K562 (cell line): ENCODE results near the gene VPS37B. TPM values are rescaled to one million over a fixed set of nuclear protein-coding genes. Genes with fewer than 3 reads are reported as not detected.

ENCODE experiments used
- ATAC-seq: fragments of 200-7000 bp; cut with Tn5 transposase; 3 replicates; pipeline ENCODE4 v1.9.1; 2020; ENCODE audit warnings: moderate library complexity
- BruUV-seq: library from RNA; stranded (reverse); fragments of 400-500 nt; replicated peaks from 2 replicates; lab custom pipeline; 2021; lab: Mats Ljungman, UMichigan
- CTCF ChIA-PET: fragments of 300-600 bp; formaldehyde crosslinking; extraction: SDS; loops from one replicate; lab custom pipeline; 2021; ENCODE audit warnings: low intra/inter-chr PET ratio; lab: Yijun Ruan, JAX
- POLR2A ChIA-PET: fragments of 300-600, 350-650 bp; sonication (Branson Sonifier 250); formaldehyde crosslinking; extraction: SDS; loops from one replicate; lab custom pipeline; 2021; ENCODE audit warnings: antibody characterized with exemption, inconsistent platforms; lab: Yijun Ruan, JAX
- DNase-seq, 4 experiments: peaks; one replicate each; pipeline versions ENCODE4 v3.0.0 to v3.0.0-alpha.2; 2011 to 2018; ENCODE audit warnings: low spot score in 3 of 4, mixed read lengths in 3 of 4; ENCODE audit errors: extremely low read depth in 1 of 4
- FAIRE-seq: peaks from 2 replicates; lab custom pipeline; 2011; peaks lifted over from hg19 to GRCh38; lab: Jason Lieb, UNC
- H2AFZ ChIP-seq: 2 replicates; pipeline ENCODE4 v1.6.0; 2011; ENCODE audit warnings: low read depth, low read length, control low read depth, inconsistent platforms
- H3K27ac ChIP-seq: fragments of 200-600 bp; 3 replicates; pipeline ENCODE4 v1.8.0; 2011; ENCODE audit warnings: low read depth, mild to moderate bottlenecking, control low read depth, inconsistent platforms, low read length, moderate library complexity, mixed read lengths; ENCODE audit errors: extremely low read depth
- H3K27me3 ChIP-seq, 2 experiments: fragments of 300-600 bp in 1 of 2; 2 replicates in 1 of 2; 3 replicates in 1 of 2; pipeline versions ENCODE4 v1.6.0 to v1.8.0; 2011; ENCODE audit warnings: inconsistent platforms in 2 of 2, low read length in 2 of 2, mild to moderate bottlenecking in 1 of 2, mixed read lengths in 1 of 2, moderate library complexity in 1 of 2; ENCODE audit not compliant: control insufficient read depth in 2 of 2, insufficient read depth in 2 of 2
- H3K36me3 ChIP-seq: fragments of 300-600 bp; 3 replicates; pipeline ENCODE4 v1.8.0; 2011; ENCODE audit warnings: mild to moderate bottlenecking, low read length, inconsistent platforms; ENCODE audit not compliant: control insufficient read depth, insufficient read depth
- H3K4me1 ChIP-seq, 2 experiments: fragments of 200-600 bp in 1 of 2; replicated peaks in 1 of 2; 2 replicates in 1 of 2; 3 replicates in 1 of 2; pipeline versions ENCODE4 v1.5.1 to v1.8.0; 2011; ENCODE audit warnings: inconsistent platforms in 2 of 2, low read length in 2 of 2, mild to moderate bottlenecking in 1 of 2, mixed read lengths in 1 of 2, moderate library complexity in 1 of 2; ENCODE audit not compliant: control insufficient read depth in 2 of 2, insufficient read depth in 2 of 2
- H3K4me2 ChIP-seq: 2 replicates; pipeline ENCODE4 v1.6.1; 2011; ENCODE audit warnings: low read length, control low read depth, inconsistent platforms, mixed read lengths; ENCODE audit not compliant: insufficient read depth
- H3K4me3 ChIP-seq: fragments of 200-600 bp; sonication (generic), shearing (Covaris generic); 2 replicates; pipeline ENCODE4 v1.5.1; 2016; ENCODE audit warnings: control low read depth, inconsistent platforms
- H3K79me2 ChIP-seq: fragments of 200-600 bp; 3 replicates; pipeline ENCODE4 v1.8.0; 2011; ENCODE audit warnings: low read length, inconsistent platforms; ENCODE audit not compliant: control insufficient read depth, insufficient read depth
- H3K9ac ChIP-seq, 2 experiments: 2 replicates each; pipeline versions ENCODE4 v1.6.0 to v1.6.1; 2011; ENCODE audit warnings: low read depth in 2 of 2, low read length in 2 of 2, control low read depth in 1 of 2, inconsistent platforms in 1 of 2, mild to moderate bottlenecking in 1 of 2, mixed read lengths in 1 of 2; ENCODE audit not compliant: insufficient read depth in 1 of 2
- H3K9me1 ChIP-seq: one replicate; pipeline ENCODE4 v1.6.0; 2011; ENCODE audit warnings: inconsistent platforms, mild to moderate bottlenecking, low read length, moderate library complexity; ENCODE audit not compliant: control insufficient read depth, insufficient read depth
- H3K9me3 ChIP-seq: replicated peaks from 2 replicates; pipeline ENCODE4 v1.5.1; 2011; ENCODE audit warnings: low read depth, low read length, inconsistent platforms; ENCODE audit not compliant: control insufficient read depth, insufficient read depth
- H4K20me1 ChIP-seq: replicated peaks from 2 replicates; pipeline ENCODE4 v1.6.1; 2011; ENCODE audit warnings: low read length, inconsistent platforms, mixed read lengths; ENCODE audit not compliant: control insufficient read depth, insufficient read depth
- ATF1 ChIP-seq, 2 experiments: fragments of 450-650 bp in 1 of 2; IDR thresholded peaks; 2 replicates each; pipeline ENCODE4 v1.6.1; 2016; ENCODE audit warnings: missing compliant biosample characterization in 1 of 2, missing genetic modification characterization in 1 of 2
- CREB3L1 ChIP-seq: fragments of 450-650 bp; IDR thresholded peaks from 2 replicates; pipeline ENCODE4 v1.6.1; 2014; ENCODE audit warnings: low read depth, mild to moderate bottlenecking, moderate library complexity, borderline replicate concordance
- KLF6 ChIP-seq: fragments of 250-450 bp; sonication (Bioruptor Pico); IDR thresholded peaks from 2 replicates; pipeline ENCODE4 v1.4.0; 2020; ENCODE audit warnings: mild to moderate bottlenecking, moderate library complexity, borderline replicate concordance
- NFE2L1 ChIP-seq: fragments of 450-650 bp; IDR thresholded peaks from 2 replicates; pipeline ENCODE4 v1.6.1; 2016; ENCODE audit warnings: missing genetic modification characterization, low read depth, mild to moderate bottlenecking, missing compliant biosample characterization, moderate library complexity, borderline replicate concordance
- POLR2G ChIP-seq: fragments of 200-400 bp; formaldehyde crosslinking; IDR thresholded peaks from 2 replicates; pipeline ENCODE4 v1.6.1; 2017; ENCODE audit warnings: low read depth, mild to moderate bottlenecking, antibody characterized with exemption, low read length, moderate library complexity
- SMAD1 ChIP-seq: fragments of 150-350 bp; IDR thresholded peaks from 2 replicates; pipeline ENCODE4 v1.6.1; 2014; ENCODE audit warnings: low read length, low read depth; ENCODE audit not compliant: partially characterized antibody
- SPI1 ChIP-seq: IDR thresholded peaks from 2 replicates; pipeline ENCODE4 v1.6.1; 2011; ENCODE audit warnings: low read depth, low read length, control low read depth, borderline replicate concordance
- TEAD4 ChIP-seq, 2 experiments: sonication (generic) in 1 of 2; formaldehyde crosslinking in 1 of 2; IDR thresholded peaks; 2 replicates each; pipeline versions ENCODE4 v1.6.1 to v1.8.0; 2012 to 2022; ENCODE audit warnings: borderline replicate concordance in 1 of 2, inconsistent platforms in 1 of 2, low read length in 1 of 2, mild to moderate bottlenecking in 1 of 2, missing genetic modification reagents in 1 of 2
- U2AF1 ChIP-seq: fragments of 200-400 bp; formaldehyde crosslinking; optimal IDR thresholded peaks from 2 replicates; pipeline ENCODE3; 2017; ENCODE audit warnings: mild to moderate bottlenecking, low read depth, low read length, moderate library complexity
- ZFPM2 ChIP-seq: fragments of 250-450 bp; sonication (Bioruptor Pico); IDR thresholded peaks from 2 replicates; pipeline ENCODE4 v1.5.1; 2022; ENCODE audit warnings: mild to moderate bottlenecking
- ZNF316 ChIP-seq: fragments of 450-650 bp; IDR thresholded peaks from 2 replicates; pipeline ENCODE4 v1.6.1; 2016
- ZNF764 ChIP-seq: fragments of 250-450 bp; sonication (Bioruptor Pico); IDR thresholded peaks from 2 replicates; pipeline ENCODE4 v1.4.0; 2020; ENCODE audit warnings: low read depth, mild to moderate bottlenecking, moderate library complexity
- ZNF785 ChIP-seq: fragments of 250-450 bp; sonication (Bioruptor Pico); IDR thresholded peaks from 2 replicates; pipeline ENCODE4 v1.4.0; 2020; ENCODE audit warnings: mild to moderate bottlenecking
- WGBS: fragments of 100-300 bp; shearing (Covaris generic); methylation state at CpG from one replicate; pipeline ENCODE4 v1.1.6; 2016; ENCODE audit warnings: low coverage, mixed read lengths; ENCODE audit not compliant: insufficient coverage; ENCODE audit errors: missing lambda C conversion rate; 5-methylcytosine and 5-hydroxymethylcytosine counted together
- in situ Hi-C: fragments of 300-500 bp; cut with MboI; formaldehyde crosslinking; loops from 4 replicates; pipeline ENCODE4 v1.15.0; 2018; ENCODE audit warnings: inconsistent platforms, mixed read lengths
- intact Hi-C: fragments of 100-400 bp; cut with micrococcal nuclease; formaldehyde crosslinking; loops from 2 replicates; pipeline ENCODE4 v1.14.2; 2022
- polyA plus RNA-seq, 8 experiments: library from polyadenylated mRNA; depleted of rRNA in 4 of 8; stranded (reverse) in 5 of 8; unstranded in 3 of 8; fragments of >200 nt; fragmentation: Nextera tagmentation in 2 of 8; fragmentation: Illumina TruSeq in 1 of 8; extraction: Ambion mirVana in 2 of 8; extraction: Trizol in 1 of 8; gene quantifications; 2 replicates each; pipeline versions ENCODE4 v1.2.1 to v1.2.3, GENCODE V29; 2011 to 2014; ENCODE audit warnings: inconsistent platforms in 1 of 8, missing spikeins in 1 of 8
- total RNA-seq, 7 experiments: library from RNA; depleted of rRNA in 6 of 7; stranded (reverse); fragments of >200 nt in 6 of 7; fragmentation: Illumina TruSeq in 2 of 7; extraction: Trizol in 2 of 7; gene quantifications; 2 replicates each; pipeline versions ENCODE4 v1.2.1 to v1.2.3, GENCODE V29; 2011 to 2021; ENCODE audit warnings: low replicate concordance in 1 of 7

The VPS37B gene
- total and polyA plus RNA-seq, 9 of the 15 experiments (the other 6 are each of a cell fraction or from before 2014, with no cell fraction given), result 0.28 to 37.4 (median 17.9) TPM

GRCh38 chr12:122884091-122884826 is 11.7 kb downstream of the VPS37B start:
- DNase-seq (no peak), FAIRE-seq (no peak), ATAC-seq (no peak)
- no peaks in the 10 kb centered on the region for H3K27me3 ChIP-seq
- ChIA-PET CTCF (interaction anchor here (0.7 kb wide), 1 partner anchor 596 kb away, joined by 3 read pairs; no protein-coding TSS in a partner anchor), POLR2A (interaction anchor here (0.6 to 2.6 kb wide), 5 partner anchors 10 to 152 kb away, joined by 3 to 12 read pairs (median 3); no protein-coding TSS in a partner anchor)
- in situ Hi-C loops (no loop called here), intact Hi-C loops (loop anchor here (5.0 to 10.0 kb wide), 2 partner anchors 68 to 351 kb away; partner anchors contain the start of genes MPHOSPH9 and MTRFR)
- H3K79me2 ChIP-seq, result peaks cover 97% of the 10 kb centered on the region
- H2AFZ ChIP-seq, result no peak overlapping the region
- H3K27ac ChIP-seq, result no peak overlapping the region; the same call in 2 of the 3 replicates
- peaks cover 31% of the 10 kb centered on the region; the same call in 2 of the 3 replicates for H3K36me3 ChIP-seq
- H3K9ac ChIP-seq, result no peak overlapping the region
- TF ChIP-seq ZFPM2 (no peak), POLR2G (no peak), KLF6 (CRISPR knock-in tag) (no peak), NFE2L1 (tag) (no peak), TEAD4 (IDR thresholded peaks at IDR 0.05; ENCODE audit: low read length) (no peak), TEAD4 (CRISPR knock-in tag; IDR thresholded peaks at IDR 0.05; ENCODE audit: borderline replicate concordance) (no peak), ZNF316 (no peak), CREB3L1 (no peak), ZNF785 (CRISPR knock-in tag) (no peak), SMAD1 (no peak), U2AF1 (no peak), SPI1 (no peak), ATF1 (CRISPR knock-in tag; IDR thresholded peaks at IDR 0.05) (no peak), ATF1 (tag; IDR thresholded peaks at IDR 0.05) (no peak), ZNF764 (no peak)
- 73% methylated on average over 6 of the region's 6 CpGs for WGBS
- BruUV-seq, result no TSS peak
- no peak overlapping the region for H3K4me2 ChIP-seq
- H3K4me1 ChIP-seq, result peaks cover 28 to 50% of the 10 kb centered on the region in 2 experiments
- H3K4me3 ChIP-seq, result no peak overlapping the region
- no peaks in the 10 kb centered on the region for H3K9me3 ChIP-seq
- no peaks in the 10 kb centered on the region for H3K9me1 ChIP-seq
- H4K20me1 ChIP-seq, result peaks cover 53% of the 10 kb centered on the region
